Spinal cord (tissue), 10 donors: ENCODE data around the gene SRGAP3. TPM values are rescaled to one million over a fixed set of nuclear protein-coding genes. Genes with fewer than 3 reads are reported as not detected.
A peak's percentile ranks its signal among the peaks of the same experiment; 100 is the strongest.

Experiments
- DNase-seq, 6 donors: peaks; one replicate each; pipeline versions ENCODE4 v3.0.0 to v3.0.0-alpha.2; 2013 to 2015; ENCODE audit warnings: low spot score in 6 of 6, low read depth in 4 of 6
- H3K27ac ChIP-seq: one replicate; pipeline ENCODE4 v1.5.1; 2013; ENCODE audit warnings: low read depth, low read length, control low read depth
- H3K27me3 ChIP-seq: one replicate; pipeline ENCODE4 v1.6.1; 2013; ENCODE audit warnings: low read length; ENCODE audit not compliant: control insufficient read depth, insufficient read depth
- H3K36me3 ChIP-seq: one replicate; pipeline ENCODE4 v1.6.1; 2013; ENCODE audit warnings: low read length; ENCODE audit not compliant: control insufficient read depth, insufficient read depth
- H3K4me1 ChIP-seq: one replicate; pipeline ENCODE4 v1.6.1; 2013; ENCODE audit warnings: low read length; ENCODE audit not compliant: control insufficient read depth, insufficient read depth
- H3K4me3 ChIP-seq: one replicate; pipeline ENCODE4 v1.5.1; 2013; ENCODE audit warnings: low read depth, low read length, control low read depth
- H3K9me3 ChIP-seq: one replicate; pipeline ENCODE4 v1.6.1; 2013; ENCODE audit warnings: low read length; ENCODE audit not compliant: control insufficient read depth, insufficient read depth
- WGBS: methylation state at CpG from one replicate; pipeline ENCODE4 v1.1.5; 2013; ENCODE audit warnings: missing lambda C conversion rate; ENCODE audit not compliant: insufficient coverage; 5-methylcytosine and 5-hydroxymethylcytosine counted together
- polyA plus RNA-seq, 2 donors: library from polyadenylated mRNA; unstranded; fragments of 120-200 nt; gene quantifications; one replicate each; pipeline ENCODE4 v1.2.1, GENCODE V29; 2013; ENCODE audit not compliant: insufficient read length in 2 of 2
- total RNA-seq, 2 donors: library from RNA; depleted of rRNA in 1 of 2; stranded (reverse); fragments of 120-200 nt in 1 of 2; fragments of >200 nt in 1 of 2; gene quantifications; one replicate each; pipeline versions ENCODE4 v1.2.3 to v1.2.4, GENCODE V29; 2013 to 2014
- donor health status: healthy.

Gene SRGAP3
- total and polyA plus RNA-seq, 4 donors, result 46.1 to 71.9 (median 65.6) TPM

GRCh38 chr3:9246189-9246588 is 3.3 kb downstream of the SRGAP3 start:
- no peaks in the 10 kb centered on the region for H3K9me3 ChIP-seq
- H3K4me1 ChIP-seq, result peaks cover 34% of the 10 kb centered on the region
- peak in 1 of 6 donors; percentile 60 for DNase-seq
- WGBS, result 14% methylated on average over 2 of the region's 4 CpGs
- peak overlapping the region; percentile 93 for H3K4me3 ChIP-seq
- H3K36me3 ChIP-seq, result peaks cover 3% of the 10 kb centered on the region
- H3K27me3 ChIP-seq, result no peaks in the 10 kb centered on the region
- H3K27ac ChIP-seq, result peak overlapping the region; percentile 3

DNA sequence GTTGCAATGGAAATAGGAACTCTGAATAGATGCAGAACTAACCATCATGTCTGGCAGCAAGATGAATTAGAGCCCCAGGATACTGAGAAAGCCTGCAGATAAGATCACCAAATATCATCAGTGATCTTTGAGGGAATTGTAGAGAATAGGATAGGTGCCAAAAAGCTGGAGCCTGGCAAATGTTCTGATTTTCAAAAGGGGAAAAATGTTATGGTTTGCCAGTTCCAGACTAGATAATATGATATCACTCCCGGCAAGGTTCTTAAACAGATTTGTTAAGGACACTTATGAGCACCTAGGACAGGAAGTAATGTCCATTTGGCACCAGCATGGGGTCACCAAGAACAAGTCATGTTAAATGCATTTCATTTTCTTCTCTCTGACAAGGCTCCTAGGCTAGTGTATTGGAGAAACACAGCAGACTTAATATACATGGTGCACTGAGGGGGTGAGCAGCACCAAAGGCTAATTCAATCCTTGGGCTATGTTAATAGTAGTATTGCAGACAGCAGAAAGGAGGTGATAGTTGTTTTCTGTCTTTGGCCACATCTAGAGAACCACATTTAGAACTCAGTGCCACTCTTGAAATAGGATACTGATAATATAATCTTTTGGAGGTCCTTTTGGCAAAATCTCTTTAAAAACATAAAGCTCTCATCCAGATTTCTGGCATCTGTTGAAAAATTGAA is 4.8 kb downstream of the SRGAP3 start:
- Histone ChIP-seq H3K9me3 (no peaks in the 10 kb centered on the region), H3K4me1 (peaks cover 33% of the 10 kb centered on the region), H3K27me3 (no peaks in the 10 kb centered on the region), H3K4me3 (no peak overlapping the region), H3K36me3 (peaks cover 3% of the 10 kb centered on the region), H3K27ac (no peak overlapping the region)
- peak in 1 of 6 donors; percentile 29 for DNase-seq
- WGBS, result 40% methylated on average over 1 of the region's 1 CpG

- Histone ChIP-seq H3K4me1 (peaks cover 33% of the 10 kb centered on the region), H3K27ac (no peak overlapping the region), H3K4me3 (no peak overlapping the region), H3K27me3 (no peaks in the 10 kb centered on the region), H3K9me3 (no peaks in the 10 kb centered on the region), H3K36me3 (peaks cover 3% of the 10 kb centered on the region)
- no peak for DNase-seq
- WGBS, result 71% methylated on average over 1 of the region's 4 CpGs
Measured at GRCh38 chr3:9241956-9242355, 7.5 kb downstream of the SRGAP3 start.

- peaks cover 28% of the 10 kb centered on the region for H3K4me1 ChIP-seq
- peaks cover 3% of the 10 kb centered on the region for H3K36me3 ChIP-seq
- no peaks in the 10 kb centered on the region for H3K27me3 ChIP-seq
- no peak overlapping the region for H3K4me3 ChIP-seq
- WGBS, result 74% methylated on average over 1 of the region's 1 CpG
- H3K9me3 ChIP-seq, result no peaks in the 10 kb centered on the region
- H3K27ac ChIP-seq, result no peak overlapping the region
- peak in 1 of 6 donors; percentile 63 for DNase-seq
Measured at GRCh38 chr3:9239680-9240079, 9.8 kb downstream of the SRGAP3 start.

DNA sequence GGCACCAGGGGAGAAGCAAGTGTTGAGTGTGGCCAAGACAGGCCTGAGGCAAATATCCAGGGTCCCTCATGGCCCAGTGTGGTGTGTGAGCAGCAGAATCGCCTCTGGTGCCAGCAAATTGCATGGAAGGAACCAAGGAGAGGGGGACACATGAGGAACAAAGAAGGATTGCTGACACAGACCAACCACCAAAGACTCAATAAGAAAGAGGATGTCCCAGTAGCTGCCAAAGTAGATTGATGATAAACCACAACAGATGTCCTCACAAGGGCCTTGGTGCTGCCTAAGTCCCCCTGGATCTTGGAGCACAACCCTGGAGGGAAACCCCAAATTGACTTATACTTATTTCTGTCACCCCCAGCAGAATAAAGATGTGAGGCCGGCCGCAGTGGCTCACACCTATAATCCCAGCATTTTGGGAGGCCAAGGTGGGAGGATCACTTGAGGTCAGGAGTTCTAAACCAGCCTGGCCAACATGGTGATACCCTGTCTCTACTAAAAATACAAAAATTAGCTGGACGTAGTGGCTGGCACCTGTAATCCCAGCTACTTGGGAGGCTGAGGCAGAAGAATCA is 10.6 kb downstream of the SRGAP3 start:
- 58% methylated on average over 2 of the region's 4 CpGs for WGBS
- Histone ChIP-seq H3K4me3 (no peak overlapping the region), H3K36me3 (peaks cover 3% of the 10 kb centered on the region), H3K27ac (no peak overlapping the region), H3K4me1 (peaks cover 29% of the 10 kb centered on the region), H3K9me3 (no peaks in the 10 kb centered on the region), H3K27me3 (no peaks in the 10 kb centered on the region)
- DNase-seq, result no peak

DNA sequence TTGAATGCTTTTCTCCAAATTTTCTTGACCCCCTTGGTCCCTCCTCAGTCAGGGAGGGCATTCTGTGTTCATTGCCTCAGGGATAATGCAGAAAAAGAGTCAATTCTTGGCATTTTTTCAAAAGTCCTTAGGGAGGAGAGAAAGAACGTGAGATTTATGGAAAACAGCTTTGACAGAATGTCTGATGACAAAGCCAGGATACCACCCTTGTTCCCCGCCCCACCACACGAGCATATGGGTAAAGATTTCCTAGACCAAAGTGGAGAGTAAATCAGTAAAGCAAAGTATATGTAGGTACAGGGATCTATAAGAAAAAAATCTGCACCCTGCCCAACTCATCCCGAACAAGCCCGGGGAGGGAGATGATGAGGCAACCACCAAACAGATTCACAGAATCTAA is 11.2 kb downstream of the SRGAP3 start:
- Histone ChIP-seq H3K4me1 (peaks cover 26% of the 10 kb centered on the region), H3K4me3 (no peak overlapping the region), H3K27me3 (no peaks in the 10 kb centered on the region), H3K9me3 (no peaks in the 10 kb centered on the region), H3K27ac (no peak overlapping the region), H3K36me3 (peaks cover 3% of the 10 kb centered on the region)
- no CpG with 5 or more reads among the region's 5 CpGs for WGBS
- no peak for DNase-seq

- Histone ChIP-seq H3K4me3 (no peak overlapping the region), H3K27me3 (no peaks in the 10 kb centered on the region), H3K9me3 (no peaks in the 10 kb centered on the region), H3K36me3 (no peaks in the 10 kb centered on the region), H3K27ac (peak overlapping the region; percentile 37), H3K4me1 (peaks cover 31% of the 10 kb centered on the region)
- DNase-seq, result peak in 2 of 6 donors; percentile 60 to 61
- WGBS, result 77% methylated on average over 3 of the region's 8 CpGs
Measured at GRCh38 chr3:9233814-9234600, 15.4 kb downstream of the SRGAP3 start.

GRCh38 chr3:9233101-9233500 is 16.3 kb downstream of the SRGAP3 start:
- no peak overlapping the region for H3K27ac ChIP-seq
- no peaks in the 10 kb centered on the region for H3K36me3 ChIP-seq
- DNase-seq, result no peak
- no peaks in the 10 kb centered on the region for H3K27me3 ChIP-seq
- no peak overlapping the region for H3K4me3 ChIP-seq
- WGBS, result 44% methylated on average over 3 of the region's 4 CpGs
- no peaks in the 10 kb centered on the region for H3K9me3 ChIP-seq
- H3K4me1 ChIP-seq, result peaks cover 30% of the 10 kb centered on the region

DNA sequence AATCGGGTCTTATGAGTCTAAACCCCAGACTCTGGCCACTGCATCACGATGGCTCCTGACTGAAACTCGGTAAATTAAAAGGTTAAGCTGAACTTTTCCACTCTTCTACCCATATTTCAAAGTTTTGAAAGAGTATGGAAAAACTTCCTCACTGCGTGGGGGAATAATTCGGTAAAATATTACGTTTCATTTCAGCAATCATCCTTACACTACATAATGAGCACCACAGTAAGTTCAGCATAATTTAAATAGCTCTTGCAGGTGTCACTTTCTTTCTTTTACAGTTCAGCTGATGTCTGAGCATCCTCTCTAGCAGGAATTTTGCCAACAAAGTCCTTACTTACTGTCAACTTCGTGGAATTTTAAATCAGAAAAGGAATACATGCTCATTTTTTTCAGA is 17.5 kb downstream of the SRGAP3 start:
- Histone ChIP-seq H3K27me3 (no peaks in the 10 kb centered on the region), H3K36me3 (no peaks in the 10 kb centered on the region), H3K9me3 (no peaks in the 10 kb centered on the region), H3K27ac (peak overlapping the region; percentile 78), H3K4me1 (peaks cover 29% of the 10 kb centered on the region), H3K4me3 (no peak overlapping the region)
- 35% methylated on average over 4 of the region's 7 CpGs for WGBS
- no peak for DNase-seq
